K562 (cell line): ENCODE results near the gene ARHGAP4. TPM values are rescaled to one million over a fixed set of nuclear protein-coding genes. Genes with fewer than 3 reads are reported as not detected.

Experiments
- ATAC-seq: fragments of 200-7000 bp; cut with Tn5 transposase; 3 replicates; pipeline ENCODE4 v1.9.1; 2020; ENCODE audit warnings: moderate library complexity
- BruUV-seq: library from RNA; stranded (reverse); fragments of 400-500 nt; replicated peaks from 2 replicates; lab custom pipeline; 2021; lab: Mats Ljungman, UMichigan
- CTCF ChIA-PET: fragments of 300-600 bp; formaldehyde crosslinking; extraction: SDS; loops from one replicate; lab custom pipeline; 2021; ENCODE audit warnings: low intra/inter-chr PET ratio; lab: Yijun Ruan, JAX
- POLR2A ChIA-PET: fragments of 300-600, 350-650 bp; sonication (Branson Sonifier 250); formaldehyde crosslinking; extraction: SDS; loops from one replicate; lab custom pipeline; 2021; ENCODE audit warnings: antibody characterized with exemption, inconsistent platforms; lab: Yijun Ruan, JAX
- DNase-seq, 4 experiments: peaks; one replicate each; pipeline versions ENCODE4 v3.0.0 to v3.0.0-alpha.2; 2011 to 2018; ENCODE audit warnings: low spot score in 3 of 4, mixed read lengths in 3 of 4; ENCODE audit errors: extremely low read depth in 1 of 4
- FAIRE-seq: peaks from 2 replicates; lab custom pipeline; 2011; peaks lifted over from hg19 to GRCh38; lab: Jason Lieb, UNC
- H2AFZ ChIP-seq: 2 replicates; pipeline ENCODE4 v1.6.0; 2011; ENCODE audit warnings: low read depth, low read length, control low read depth, inconsistent platforms
- H3K27ac ChIP-seq: fragments of 200-600 bp; 3 replicates; pipeline ENCODE4 v1.8.0; 2011; ENCODE audit warnings: low read depth, mild to moderate bottlenecking, control low read depth, inconsistent platforms, low read length, moderate library complexity, mixed read lengths; ENCODE audit errors: extremely low read depth
- H3K27me3 ChIP-seq, 2 experiments: fragments of 300-600 bp in 1 of 2; 2 replicates in 1 of 2; 3 replicates in 1 of 2; pipeline versions ENCODE4 v1.6.0 to v1.8.0; 2011; ENCODE audit warnings: inconsistent platforms in 2 of 2, low read length in 2 of 2, mild to moderate bottlenecking in 1 of 2, mixed read lengths in 1 of 2, moderate library complexity in 1 of 2; ENCODE audit not compliant: control insufficient read depth in 2 of 2, insufficient read depth in 2 of 2
- H3K36me3 ChIP-seq: fragments of 300-600 bp; 3 replicates; pipeline ENCODE4 v1.8.0; 2011; ENCODE audit warnings: mild to moderate bottlenecking, low read length, inconsistent platforms; ENCODE audit not compliant: control insufficient read depth, insufficient read depth
- H3K4me1 ChIP-seq, 2 experiments: fragments of 200-600 bp in 1 of 2; replicated peaks in 1 of 2; 2 replicates in 1 of 2; 3 replicates in 1 of 2; pipeline versions ENCODE4 v1.5.1 to v1.8.0; 2011; ENCODE audit warnings: inconsistent platforms in 2 of 2, low read length in 2 of 2, mild to moderate bottlenecking in 1 of 2, mixed read lengths in 1 of 2, moderate library complexity in 1 of 2; ENCODE audit not compliant: control insufficient read depth in 2 of 2, insufficient read depth in 2 of 2
- H3K4me2 ChIP-seq: 2 replicates; pipeline ENCODE4 v1.6.1; 2011; ENCODE audit warnings: low read length, control low read depth, inconsistent platforms, mixed read lengths; ENCODE audit not compliant: insufficient read depth
- H3K4me3 ChIP-seq: fragments of 200-600 bp; sonication (generic), shearing (Covaris generic); 2 replicates; pipeline ENCODE4 v1.5.1; 2016; ENCODE audit warnings: control low read depth, inconsistent platforms
- H3K79me2 ChIP-seq: fragments of 200-600 bp; 3 replicates; pipeline ENCODE4 v1.8.0; 2011; ENCODE audit warnings: low read length, inconsistent platforms; ENCODE audit not compliant: control insufficient read depth, insufficient read depth
- H3K9ac ChIP-seq, 2 experiments: 2 replicates each; pipeline versions ENCODE4 v1.6.0 to v1.6.1; 2011; ENCODE audit warnings: low read depth in 2 of 2, low read length in 2 of 2, control low read depth in 1 of 2, inconsistent platforms in 1 of 2, mild to moderate bottlenecking in 1 of 2, mixed read lengths in 1 of 2; ENCODE audit not compliant: insufficient read depth in 1 of 2
- H3K9me1 ChIP-seq: one replicate; pipeline ENCODE4 v1.6.0; 2011; ENCODE audit warnings: inconsistent platforms, mild to moderate bottlenecking, low read length, moderate library complexity; ENCODE audit not compliant: control insufficient read depth, insufficient read depth
- H3K9me3 ChIP-seq: replicated peaks from 2 replicates; pipeline ENCODE4 v1.5.1; 2011; ENCODE audit warnings: low read depth, low read length, inconsistent platforms; ENCODE audit not compliant: control insufficient read depth, insufficient read depth
- H4K20me1 ChIP-seq: replicated peaks from 2 replicates; pipeline ENCODE4 v1.6.1; 2011; ENCODE audit warnings: low read length, inconsistent platforms, mixed read lengths; ENCODE audit not compliant: control insufficient read depth, insufficient read depth
- ADNP ChIP-seq: fragments of 200-800 bp; sonication (Bioruptor generic); IDR thresholded peaks from 2 replicates; pipeline ENCODE4 v1.6.1; 2016; ENCODE audit warnings: missing genetic modification characterization, missing compliant biosample characterization
- CCNT2 ChIP-seq: IDR thresholded peaks from 2 replicates; pipeline ENCODE4 v1.6.1; 2011; ENCODE audit warnings: borderline replicate concordance, low read depth, mild to moderate bottlenecking, moderate library complexity, mixed read lengths, low read length; ENCODE audit not compliant: insufficient read length; ENCODE audit errors: extremely low read depth
- ZNF124 ChIP-seq: sonication (generic); formaldehyde crosslinking; IDR thresholded peaks from 2 replicates; pipeline ENCODE4 v1.8.1; 2022; ENCODE audit warnings: missing genetic modification reagents
- ZNF668 ChIP-seq: fragments of 250-450 bp; sonication (Bioruptor Pico); IDR thresholded peaks from 2 replicates; pipeline ENCODE4 v1.8.0; 2022; ENCODE audit warnings: mild to moderate bottlenecking, inconsistent platforms
- whole genome bisulfite sequencing: fragments of 100-300 bp; shearing (Covaris generic); methylation state at CpG from one replicate; pipeline ENCODE4 v1.1.6; 2016; ENCODE audit warnings: low coverage, mixed read lengths; ENCODE audit not compliant: insufficient coverage; ENCODE audit errors: missing lambda C conversion rate; 5-methylcytosine and 5-hydroxymethylcytosine counted together
- in situ Hi-C: fragments of 300-500 bp; cut with MboI; formaldehyde crosslinking; loops from 4 replicates; pipeline ENCODE4 v1.15.0; 2018; ENCODE audit warnings: inconsistent platforms, mixed read lengths
- intact Hi-C: fragments of 100-400 bp; cut with micrococcal nuclease; formaldehyde crosslinking; loops from 2 replicates; pipeline ENCODE4 v1.14.2; 2022
- polyA plus RNA-seq, 8 experiments: library from polyadenylated mRNA; depleted of rRNA in 4 of 8; stranded (reverse) in 5 of 8; unstranded in 3 of 8; fragments of >200 nt; fragmentation: Nextera tagmentation in 2 of 8; fragmentation: Illumina TruSeq in 1 of 8; extraction: Ambion mirVana in 2 of 8; extraction: Trizol in 1 of 8; gene quantifications; 2 replicates each; pipeline versions ENCODE4 v1.2.1 to v1.2.3, GENCODE V29; 2011 to 2014; ENCODE audit warnings: inconsistent platforms in 1 of 8, missing spikeins in 1 of 8
- total RNA-seq, 7 experiments: library from RNA; depleted of rRNA in 6 of 7; stranded (reverse); fragments of >200 nt in 6 of 7; fragmentation: Illumina TruSeq in 2 of 7; extraction: Trizol in 2 of 7; gene quantifications; 2 replicates each; pipeline versions ENCODE4 v1.2.1 to v1.2.3, GENCODE V29; 2011 to 2021; ENCODE audit warnings: low replicate concordance in 1 of 7
- TF ChIP-seq, protein P1 (sequence below): fragments of 450-650 bp; formaldehyde crosslinking; IDR thresholded peaks from 2 replicates; pipeline ENCODE4 v1.4.0; 2022; ENCODE audit warnings: mild to moderate bottlenecking, moderate library complexity
- TF ChIP-seq, protein P2 (sequence below): fragments of 250-450 bp; sonication (Bioruptor Pico); IDR thresholded peaks from 2 replicates; pipeline ENCODE4 v1.9.0; 2021; ENCODE audit warnings: mild to moderate bottlenecking
- TF ChIP-seq, protein P3 (sequence below): sonication (generic); formaldehyde crosslinking; IDR thresholded peaks from 2 replicates; pipeline ENCODE4 v1.8.0; 2023; ENCODE audit warnings: mild to moderate bottlenecking, missing genetic modification reagents

Gene ARHGAP4
- total and polyA plus RNA-seq, 9 of the 15 experiments (the other 6 are each of a cell fraction or from before 2014, with no cell fraction given) = 0.30 to 81.8 (median 13.5) TPM

DNA sequence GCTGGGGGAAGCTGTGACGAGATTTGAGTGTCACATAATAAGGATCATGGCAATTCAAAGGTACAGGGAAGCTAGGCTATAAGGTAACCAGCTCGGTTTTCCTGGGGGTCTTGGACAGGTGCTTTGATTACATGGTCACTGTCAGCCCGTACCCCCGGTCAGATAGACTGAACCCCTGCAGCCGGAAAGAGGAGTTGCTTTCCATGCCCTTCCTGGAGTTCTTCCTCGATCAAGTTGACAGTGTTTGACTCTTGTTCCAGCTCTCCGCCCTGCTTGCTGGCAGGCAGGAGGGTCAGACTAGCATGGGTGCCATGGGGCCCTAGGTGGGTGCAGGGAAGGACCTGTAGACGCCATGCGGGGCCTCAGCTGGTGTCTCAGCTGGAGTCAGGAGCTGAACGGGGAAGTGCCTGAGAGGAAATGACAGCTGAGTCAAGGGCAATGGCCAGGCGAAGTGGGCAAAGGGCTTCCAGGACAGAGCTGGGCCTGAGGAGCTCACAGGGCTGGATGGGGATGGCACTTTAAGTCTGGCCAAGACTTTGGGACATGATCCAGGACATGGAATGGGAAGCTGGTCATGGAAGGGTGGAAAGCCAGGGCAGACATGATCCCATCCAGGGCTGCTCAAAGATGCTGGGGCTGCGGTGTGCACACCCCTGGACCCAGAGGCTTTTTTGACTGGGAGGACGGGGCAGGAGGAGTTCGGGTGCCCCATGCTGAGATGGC is 48.1 kb upstream of the ARHGAP4 start:
- H3K27me3 ChIP-seq = no peaks in the 10 kb centered on the region
- H3K36me3 ChIP-seq = peaks cover 7% of the 10 kb centered on the region; the same call in 2 of the 3 replicates
- peaks cover 44% of the 10 kb centered on the region for H3K79me2 ChIP-seq
- peak overlapping the region; percentile 99 to 100 for H3K9ac ChIP-seq
- BruUV-seq = no TSS peak
- peaks cover 7% of the 10 kb centered on the region for H4K20me1 ChIP-seq
- peaks cover 13 to 34% of the 10 kb centered on the region in 2 experiments; a peak in 4 of 5 replicates for H3K4me1 ChIP-seq
- intact Hi-C loops (no loop called here), in situ Hi-C loops (no loop called here)
- ChIA-PET POLR2A (interaction anchor here (0.5 to 1.0 kb wide), 5 partner anchors 10 to 272 kb away, joined by 3 to 4 read pairs (median 3); partner anchors contain the start of genes IDH3G and SSR4), CTCF (no interaction called here)
- FAIRE-seq (no peak), DNase-seq (no peak), ATAC-seq (no peak)
- peak overlapping the region; percentile 84 for H3K4me3 ChIP-seq
- no peaks in the 10 kb centered on the region for H3K9me3 ChIP-seq
- H3K9me1 ChIP-seq = no peaks in the 10 kb centered on the region
- 63% methylated on average over 8 of the region's 14 CpGs for WGBS
- peak overlapping the region; percentile 100 for H3K27ac ChIP-seq
- peak overlapping the region; percentile 43 for H2AFZ ChIP-seq
- H3K4me2 ChIP-seq = peak overlapping the region; percentile 91
- TF ChIP-seq, protein P1, sequence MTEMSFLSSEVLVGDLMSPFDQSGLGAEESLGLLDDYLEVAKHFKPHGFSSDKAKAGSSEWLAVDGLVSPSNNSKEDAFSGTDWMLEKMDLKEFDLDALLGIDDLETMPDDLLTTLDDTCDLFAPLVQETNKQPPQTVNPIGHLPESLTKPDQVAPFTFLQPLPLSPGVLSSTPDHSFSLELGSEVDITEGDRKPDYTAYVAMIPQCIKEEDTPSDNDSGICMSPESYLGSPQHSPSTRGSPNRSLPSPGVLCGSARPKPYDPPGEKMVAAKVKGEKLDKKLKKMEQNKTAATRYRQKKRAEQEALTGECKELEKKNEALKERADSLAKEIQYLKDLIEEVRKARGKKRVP = no peak
- TF ChIP-seq ZNF668 (CRISPR knock-in tag) (no peak), CCNT2 (no peak), ZNF124 (CRISPR knock-in tag) (no peak), ADNP (tag) (no peak)
- TF ChIP-seq, protein P2, sequence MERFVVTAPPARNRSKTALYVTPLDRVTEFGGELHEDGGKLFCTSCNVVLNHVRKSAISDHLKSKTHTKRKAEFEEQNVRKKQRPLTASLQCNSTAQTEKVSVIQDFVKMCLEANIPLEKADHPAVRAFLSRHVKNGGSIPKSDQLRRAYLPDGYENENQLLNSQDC (CRISPR knock-in tag) = no peak
- TF ChIP-seq, protein P3, sequence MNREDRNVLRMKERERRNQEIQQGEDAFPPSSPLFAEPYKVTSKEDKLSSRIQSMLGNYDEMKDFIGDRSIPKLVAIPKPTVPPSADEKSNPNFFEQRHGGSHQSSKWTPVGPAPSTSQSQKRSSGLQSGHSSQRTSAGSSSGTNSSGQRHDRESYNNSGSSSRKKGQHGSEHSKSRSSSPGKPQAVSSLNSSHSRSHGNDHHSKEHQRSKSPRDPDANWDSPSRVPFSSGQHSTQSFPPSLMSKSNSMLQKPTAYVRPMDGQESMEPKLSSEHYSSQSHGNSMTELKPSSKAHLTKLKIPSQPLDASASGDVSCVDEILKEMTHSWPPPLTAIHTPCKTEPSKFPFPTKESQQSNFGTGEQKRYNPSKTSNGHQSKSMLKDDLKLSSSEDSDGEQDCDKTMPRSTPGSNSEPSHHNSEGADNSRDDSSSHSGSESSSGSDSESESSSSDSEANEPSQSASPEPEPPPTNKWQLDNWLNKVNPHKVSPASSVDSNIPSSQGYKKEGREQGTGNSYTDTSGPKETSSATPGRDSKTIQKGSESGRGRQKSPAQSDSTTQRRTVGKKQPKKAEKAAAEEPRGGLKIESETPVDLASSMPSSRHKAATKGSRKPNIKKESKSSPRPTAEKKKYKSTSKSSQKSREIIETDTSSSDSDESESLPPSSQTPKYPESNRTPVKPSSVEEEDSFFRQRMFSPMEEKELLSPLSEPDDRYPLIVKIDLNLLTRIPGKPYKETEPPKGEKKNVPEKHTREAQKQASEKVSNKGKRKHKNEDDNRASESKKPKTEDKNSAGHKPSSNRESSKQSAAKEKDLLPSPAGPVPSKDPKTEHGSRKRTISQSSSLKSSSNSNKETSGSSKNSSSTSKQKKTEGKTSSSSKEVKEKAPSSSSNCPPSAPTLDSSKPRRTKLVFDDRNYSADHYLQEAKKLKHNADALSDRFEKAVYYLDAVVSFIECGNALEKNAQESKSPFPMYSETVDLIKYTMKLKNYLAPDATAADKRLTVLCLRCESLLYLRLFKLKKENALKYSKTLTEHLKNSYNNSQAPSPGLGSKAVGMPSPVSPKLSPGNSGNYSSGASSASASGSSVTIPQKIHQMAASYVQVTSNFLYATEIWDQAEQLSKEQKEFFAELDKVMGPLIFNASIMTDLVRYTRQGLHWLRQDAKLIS (CRISPR knock-in tag) = 0 out of 2 replicates have a peak, but pooled peaks have one; percentile 29
